ENCODE measurements around the gene FOXN1. TPM values are rescaled to one million over a fixed set of nuclear protein-coding genes. Genes with fewer than 3 reads are reported as not detected.

The FOXN1 gene
- total RNA-seq, 2 experiments from 2014 or later: not detected

DNA sequence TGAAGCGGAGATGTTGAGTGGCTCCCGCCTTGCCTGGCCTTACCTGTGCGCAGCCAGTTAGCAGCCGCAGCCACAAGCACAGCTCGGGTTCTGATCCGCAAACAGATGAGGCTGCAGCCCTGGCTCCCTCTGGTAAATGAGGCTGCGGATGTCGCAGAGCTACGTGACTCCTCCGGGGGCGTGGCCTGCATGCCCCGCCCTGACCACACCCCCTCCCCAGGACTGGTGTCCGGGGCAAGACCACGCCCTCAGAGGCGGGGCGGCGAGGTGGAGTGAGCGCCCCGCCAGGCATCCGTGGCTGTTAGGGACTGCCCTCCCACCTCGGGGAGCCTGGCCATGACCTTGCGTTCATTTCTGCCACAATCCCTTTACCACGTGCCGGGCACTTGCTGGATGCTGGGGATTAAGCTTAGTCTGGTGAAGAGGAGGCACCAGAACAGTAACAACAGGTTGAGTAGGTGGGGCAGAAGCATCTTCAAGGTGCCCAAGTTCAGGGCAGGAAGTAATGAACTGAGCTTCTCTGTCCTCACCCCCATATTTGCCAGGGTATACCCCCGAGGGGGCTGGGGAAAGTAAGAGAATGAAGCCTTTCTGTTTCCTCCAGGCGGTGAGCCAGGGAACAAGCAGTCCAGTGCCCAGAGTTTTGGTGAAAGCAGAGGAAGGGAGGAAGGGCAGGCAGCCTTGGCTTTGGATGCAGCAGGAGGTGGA, 70.8 kb downstream of the FOXN1 start, which contains the start of gene ALDOC:
TSS of gene ALDOC (minus strand) at position 138 of the 708 bp plus-strand sequence. CDS start 1,363 bp downstream, outside the sequence.
- Mint-ChIP-seq H3K36me3 (peaks cover 38% of the 10 kb centered on the region), H3K4me3 (peak within 1 kb of the TSS; percentile 78), H3K27ac (peak within 1 kb of the TSS; percentile 81), H3K27me3 (no peaks in the 10 kb centered on the region), H3K4me1 (ENCODE audit: low read depth) (peaks cover 47% of the 10 kb centered on the region), H3K9me3 (no peaks in the 10 kb centered on the region)
- DNase-seq: peak; percentile 98
- CTCF ChIA-PET: interaction anchor here (1.0 to 3.8 kb wide), 3 partner anchors 21 to 70 kb away, joined by 5 to 20 read pairs (median 7); no protein-coding TSS in a partner anchor
- intact Hi-C loops (cut with micrococcal nuclease): no loop called here
- POLR2A ChIA-PET: interaction anchor here (0.9 to 1.4 kb wide), 5 partner anchors 9 to 29 kb away, joined by 3 to 13 read pairs (median 4); partner anchors contain the start of gene SPAG5

DNA sequence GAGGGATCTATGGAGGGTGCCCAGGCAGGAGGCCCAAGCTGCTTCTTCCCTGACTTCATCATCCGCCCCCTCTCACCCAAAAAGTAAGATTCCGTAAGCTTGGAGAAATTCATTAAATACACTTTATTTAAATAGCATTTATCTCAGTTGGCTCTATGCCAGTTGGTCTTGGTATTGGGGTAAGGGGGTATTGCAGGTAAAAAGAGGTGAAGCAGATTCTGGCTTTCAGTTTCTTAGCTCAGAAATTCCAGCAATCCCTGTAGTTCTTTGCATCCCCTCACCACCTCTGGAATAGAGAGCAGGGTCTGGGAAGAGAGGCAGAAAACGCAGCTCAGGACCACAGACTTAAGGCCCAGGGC, 71.3 kb downstream of the FOXN1 start:
- Mint-ChIP-seq H3K27me3 (no peaks in the 10 kb centered on the region), H3K4me1 (ENCODE audit: low read depth) (peaks cover 42% of the 10 kb centered on the region), H3K9me3 (no peaks in the 10 kb centered on the region), H3K4me3 (no peak overlapping the region), H3K27ac (no peak overlapping the region), H3K36me3 (peaks cover 38% of the 10 kb centered on the region)
- ChIA-PET POLR2A (interaction anchor here (0.9 to 1.4 kb wide), 4 partner anchors 8 to 22 kb away, joined by 3 to 13 read pairs (median 4); partner anchors contain the start of gene SPAG5), CTCF (interaction anchor here (3.8 kb wide), 1 partner anchor 29 kb away, joined by 20 read pairs; no protein-coding TSS in a partner anchor)
- DNase-seq: no peak
- intact Hi-C loops (cut with micrococcal nuclease): no loop called here

DNA sequence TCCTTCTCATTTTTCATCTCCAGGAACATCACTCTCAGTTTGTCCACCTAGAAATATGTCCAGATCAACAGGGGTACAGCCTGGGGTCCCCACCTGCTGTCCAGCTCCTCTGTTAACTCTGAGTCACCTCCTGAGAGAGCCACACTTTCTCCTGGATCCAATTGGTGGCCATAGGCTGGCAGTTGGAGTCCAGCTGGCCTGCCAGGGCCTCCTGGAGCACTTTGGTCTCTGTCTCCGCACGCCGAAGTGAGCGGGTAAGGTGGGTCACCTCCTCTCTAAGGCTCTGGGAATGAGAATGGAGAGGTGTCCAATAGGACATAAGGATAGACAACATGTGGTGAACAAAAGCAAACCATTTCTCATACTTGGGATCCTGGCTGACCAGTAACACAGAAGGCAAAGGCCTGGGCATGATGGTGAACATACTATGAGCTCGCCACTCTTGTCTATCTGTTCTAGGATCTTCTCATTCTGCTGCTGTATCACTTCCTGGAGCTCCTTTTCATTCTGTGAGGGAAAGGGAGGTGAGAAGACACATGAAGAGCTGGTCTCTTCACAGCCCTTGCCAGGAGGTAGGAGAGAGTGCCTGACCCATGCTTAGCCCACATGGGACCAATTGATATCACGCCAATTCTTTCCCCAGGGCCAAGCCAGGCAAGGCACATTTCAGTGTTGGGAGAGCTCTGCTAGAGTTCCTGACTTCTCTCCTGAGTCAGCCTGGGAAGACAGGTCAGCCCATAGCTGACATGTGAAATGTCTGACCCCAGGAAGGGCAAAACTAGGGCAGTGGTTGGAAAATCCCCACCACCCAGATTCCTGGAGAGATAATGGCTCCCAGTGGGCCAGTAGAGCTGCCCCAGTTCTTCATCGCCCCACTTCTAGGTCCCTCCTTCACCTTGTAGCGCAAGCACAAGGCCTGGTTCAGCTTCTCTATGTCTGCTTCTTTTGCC, 72.4 kb downstream of the FOXN1 start:
- ChIA-PET CTCF (interaction anchor here (0.9 to 3.8 kb wide), 3 partner anchors 8 to 83 kb away, joined by 4 to 20 read pairs (median 8); no protein-coding TSS in a partner anchor), POLR2A (interaction anchor here (0.5 to 1.4 kb wide), 6 partner anchors 8 to 130 kb away, joined by 3 to 7 read pairs (median 3); no protein-coding TSS in a partner anchor)
- Mint-ChIP-seq H3K27me3 (no peaks in the 10 kb centered on the region), H3K36me3 (peaks cover 38% of the 10 kb centered on the region), H3K4me1 (ENCODE audit: low read depth) (peaks cover 35% of the 10 kb centered on the region), H3K27ac (peak overlapping the region; percentile 84), H3K4me3 (peak overlapping the region; percentile 20), H3K9me3 (no peaks in the 10 kb centered on the region)
- DNase-seq: no peak
- intact Hi-C loops (cut with micrococcal nuclease): loop anchor here (1.0 kb wide), 3 partner anchors 8 to 29 kb away; partner anchors contain the start of gene SPAG5

DNA sequence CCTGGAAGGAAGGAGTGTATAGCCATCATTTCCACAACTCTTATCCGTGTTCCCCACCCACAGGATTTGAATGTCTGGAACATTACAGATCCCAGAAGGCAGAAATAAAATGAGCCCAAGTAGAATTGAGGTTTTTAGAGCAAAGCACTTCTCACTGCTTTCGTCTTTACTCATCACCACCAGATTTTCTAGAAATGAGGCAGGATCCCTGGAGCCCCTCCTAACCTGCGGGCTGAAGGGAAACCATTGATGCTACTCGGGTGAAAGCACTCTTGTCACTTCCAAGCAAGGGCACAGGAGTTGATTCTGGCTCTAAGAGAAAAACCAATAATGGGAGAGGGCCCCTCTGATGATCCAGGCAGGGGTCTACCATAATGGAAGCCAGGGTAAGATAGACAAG, 73.4 kb downstream of the FOXN1 start:
- H3K4me3 Mint-ChIP-seq: no peak overlapping the region
- intact Hi-C loops (cut with micrococcal nuclease): loop anchor here (1.0 kb wide), 3 partner anchors 9 to 30 kb away; partner anchors contain the start of gene SPAG5
- H3K4me1 Mint-ChIP-seq (ENCODE audit: low read depth): peaks cover 35% of the 10 kb centered on the region
- peak; percentile 77 for DNase-seq
- ChIA-PET CTCF (interaction anchor here (1.7 to 3.8 kb wide), 2 partner anchors 9 to 31 kb away, joined by 8 to 20 read pairs; no protein-coding TSS in a partner anchor), POLR2A (interaction anchor here (0.6 to 1.1 kb wide), 4 partner anchors 9 to 20 kb away, joined by 3 to 7 read pairs (median 4); no protein-coding TSS in a partner anchor)
- H3K36me3 Mint-ChIP-seq: peaks cover 38% of the 10 kb centered on the region
- peak overlapping the region; percentile 84 for H3K27ac Mint-ChIP-seq
- no peaks in the 10 kb centered on the region for H3K27me3 Mint-ChIP-seq
- no peaks in the 10 kb centered on the region for H3K9me3 Mint-ChIP-seq

DNA sequence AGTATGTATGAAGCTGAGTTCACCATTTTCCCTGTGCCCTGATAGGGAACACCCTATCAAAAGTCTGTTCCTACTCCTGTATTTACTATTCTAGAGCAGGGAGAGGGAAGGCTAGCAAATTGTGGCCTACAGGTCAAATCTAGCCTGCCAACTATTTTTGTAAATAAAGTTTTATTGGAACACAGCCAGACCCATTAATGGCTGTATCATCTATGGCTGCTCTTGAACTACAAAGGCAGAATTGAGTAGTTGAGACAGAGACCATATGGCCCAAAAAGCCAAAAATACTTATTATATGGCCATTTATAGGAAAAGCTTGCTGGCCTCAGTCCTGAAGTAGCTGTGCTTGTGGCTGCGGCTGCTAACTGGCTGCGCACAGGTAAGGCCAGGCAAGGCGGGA, 74.8 kb downstream of the FOXN1 start:
- Mint-ChIP-seq H3K27me3 (no peaks in the 10 kb centered on the region), H3K9me3 (no peaks in the 10 kb centered on the region), H3K4me1 (ENCODE audit: low read depth) (peaks cover 32% of the 10 kb centered on the region), H3K4me3 (no peak overlapping the region), H3K36me3 (peaks cover 44% of the 10 kb centered on the region), H3K27ac (no peak overlapping the region)
- intact Hi-C loops (cut with micrococcal nuclease): no loop called here
- POLR2A ChIA-PET: interaction anchor here (1.1 kb wide), 1 partner anchor 9 kb away, joined by 4 read pairs; no protein-coding TSS in a partner anchor
- no peak for DNase-seq
- CTCF ChIA-PET: no interaction called here

DNA sequence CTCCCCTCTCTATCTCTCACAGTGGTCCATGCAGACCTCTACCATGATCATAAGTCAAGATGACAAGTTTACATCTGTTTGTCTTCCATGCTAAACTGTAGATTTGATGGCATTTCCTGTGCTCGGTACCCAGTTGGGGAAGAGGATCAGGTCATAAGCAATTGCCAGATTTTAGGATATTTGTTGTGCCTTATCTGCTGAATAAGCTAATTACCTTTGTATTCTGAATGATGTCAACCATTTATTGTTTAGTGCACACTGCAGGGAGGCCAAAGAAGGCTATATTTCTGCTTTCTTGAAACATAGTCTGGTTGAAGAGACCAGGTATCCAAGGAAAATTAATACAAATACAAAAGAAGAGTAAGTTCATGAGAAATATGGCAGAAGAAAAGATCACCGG, 76.4 kb downstream of the FOXN1 start:
- Mint-ChIP-seq H3K27me3 (no peaks in the 10 kb centered on the region), H3K9me3 (no peaks in the 10 kb centered on the region), H3K4me3 (no peak overlapping the region), H3K36me3 (peaks cover 44% of the 10 kb centered on the region), H3K4me1 (ENCODE audit: low read depth) (peaks cover 23% of the 10 kb centered on the region), H3K27ac (no peak overlapping the region)
- no peak for DNase-seq
- ChIA-PET CTCF (no interaction called here), POLR2A (interaction anchor here (0.7 to 1.4 kb wide), 2 partner anchors 16 to 1714 kb away, joined by 3 to 4 read pairs; partner anchors contain the start of gene SPAG5)
- intact Hi-C loops (cut with micrococcal nuclease): no loop called here

DNA sequence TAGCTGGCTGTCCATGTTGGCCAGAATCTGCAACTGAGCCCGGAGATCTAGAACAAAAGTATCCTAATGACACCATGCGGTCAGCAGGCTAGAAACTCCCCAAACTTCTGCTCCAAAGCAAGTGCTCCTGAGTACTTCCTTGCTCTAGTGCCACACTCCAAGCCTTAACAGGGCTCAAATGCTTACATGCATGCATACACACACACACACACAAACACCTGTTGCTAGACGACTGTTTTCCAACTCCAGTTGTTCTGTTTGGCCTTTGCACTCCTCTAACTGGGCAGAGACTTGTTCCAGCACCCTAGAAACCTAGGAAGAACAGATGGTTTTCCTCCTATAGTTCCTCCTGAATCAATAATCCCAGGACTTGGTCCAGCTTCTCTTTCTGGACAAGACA, 78.3 kb downstream of the FOXN1 start:
- Mint-ChIP-seq H3K36me3 (peaks cover 41% of the 10 kb centered on the region), H3K27me3 (no peaks in the 10 kb centered on the region), H3K4me3 (no peak overlapping the region), H3K27ac (no peak overlapping the region), H3K4me1 (ENCODE audit: low read depth) (peaks cover 14% of the 10 kb centered on the region), H3K9me3 (no peaks in the 10 kb centered on the region)
- DNase-seq: no peak
- ChIA-PET POLR2A (interaction anchor here (0.8 kb wide), 1 partner anchor 10 kb away, joined by 3 read pairs; no protein-coding TSS in a partner anchor), CTCF (interaction anchor here (1.1 to 1.2 kb wide), 2 partner anchors 29 to 63 kb away, joined by 3 read pairs; no protein-coding TSS in a partner anchor)
- intact Hi-C loops (cut with micrococcal nuclease): no loop called here

DNA sequence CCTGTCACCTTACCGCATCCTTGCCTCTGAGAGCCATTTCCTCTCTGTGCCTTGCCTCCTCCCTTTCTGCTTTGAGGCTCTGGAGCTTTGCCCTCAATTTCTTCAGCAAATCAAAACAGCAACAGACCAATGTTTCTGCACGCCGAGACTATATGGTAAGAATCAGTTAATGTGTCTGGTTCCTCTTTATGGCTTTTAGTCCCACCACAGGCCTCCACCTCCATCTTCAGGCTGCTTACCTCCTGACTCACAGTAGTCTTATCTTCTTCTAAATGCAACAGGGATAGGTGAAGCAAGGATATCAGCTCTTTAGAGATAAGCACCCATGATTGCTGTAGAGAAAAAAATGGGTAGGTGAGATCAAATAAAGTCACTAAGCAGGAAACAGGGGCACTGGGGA, 79.7 kb downstream of the FOXN1 start:
- H3K4me3 Mint-ChIP-seq: no peak overlapping the region
- H3K27me3 Mint-ChIP-seq: no peaks in the 10 kb centered on the region
- DNase-seq: no peak
- H3K9me3 Mint-ChIP-seq: no peaks in the 10 kb centered on the region
- POLR2A ChIA-PET: interaction anchor here (1.0 kb wide), 1 partner anchor 9 kb away, joined by 3 read pairs; the partner anchor contains the start of gene ALDOC
- H3K27ac Mint-ChIP-seq: no peak overlapping the region
- CTCF ChIA-PET: no interaction called here
- no peaks in the 10 kb centered on the region for H3K4me1 Mint-ChIP-seq (ENCODE audit: low read depth)
- intact Hi-C loops (cut with micrococcal nuclease): no loop called here
- H3K36me3 Mint-ChIP-seq: peaks cover 32% of the 10 kb centered on the region

Other genes with a start within 250 kb of the FOXN1 start
- 10 to 100 TPM; 27.1 to 29.8 TPM for gene TMEM97, start 187.1 kb upstream of the FOXN1 start, total RNA-seq
- 10 to 100 TPM; 20.3 to 20.6 TPM for gene IFT20, start 170.9 kb upstream of the FOXN1 start, total RNA-seq
- gene TNFAIP1, start 170.6 kb upstream of the FOXN1 start, total RNA-seq: 10 to 100 TPM; 24.4 to 27.3 TPM
- 10 to 100 TPM; 73.8 to 76.4 TPM for gene POLDIP2, start 148.8 kb upstream of the FOXN1 start, total RNA-seq
- gene SEBOX, start 141.1 kb upstream of the FOXN1 start, total RNA-seq: not detected
- gene VTN, start 136.0 kb upstream of the FOXN1 start, total RNA-seq: not detected
- 10 to 100 TPM; 16.5 to 18.3 TPM for gene SARM1, start 134.7 kb upstream of the FOXN1 start, total RNA-seq
- gene SLC46A1, start 100.1 kb upstream of the FOXN1 start, total RNA-seq: 1 to 10 TPM; 2.3 to 2.9 TPM
- gene SLC13A2, start 32.7 kb upstream of the FOXN1 start, total RNA-seq: not detected
- gene UNC119, start 46.3 kb downstream of the FOXN1 start, total RNA-seq: 10 to 100 TPM; 38.0 to 42.0 TPM
- 10 to 100 TPM; 36.6 to 38.6 TPM for gene PIGS, start 65.2 kb downstream of the FOXN1 start, total RNA-seq
- 10 to 100 TPM; 75.2 to 77.3 TPM for gene ALDOC, start 70.5 kb downstream of the FOXN1 start, total RNA-seq
- 100 to 1,000 TPM; 153 to 159 TPM for gene SPAG5, start 92.7 kb downstream of the FOXN1 start, total RNA-seq
- 10 to 100 TPM; 14.2 to 17.5 TPM for gene RSKR, start 107.8 kb downstream of the FOXN1 start, total RNA-seq
- 100 to 1,000 TPM; 127 to 133 TPM for gene BLTP2, start 138.8 kb downstream of the FOXN1 start, total RNA-seq
- gene SDF2, start 155.6 kb downstream of the FOXN1 start, total RNA-seq: 10 to 100 TPM; 38.4 to 43.5 TPM
- 10 to 100 TPM; 59.4 to 65.9 TPM for gene SUPT6H, start 155.9 kb downstream of the FOXN1 start, total RNA-seq
- gene PROCA1, start 205.5 kb downstream of the FOXN1 start, total RNA-seq: 1 to 10 TPM; 4.5 TPM
- gene RAB34, start 211.5 kb downstream of the FOXN1 start, total RNA-seq: 1 to 10 TPM; 4.9 to 6.6 TPM
- gene RPL23A, start 213.6 kb downstream of the FOXN1 start, total RNA-seq: 1,000 to 10,000 TPM; 2,357 to 2,419 TPM
- 1 to 10 TPM; 9.1 to 9.5 TPM for gene TLCD1, start 219.9 kb downstream of the FOXN1 start, total RNA-seq
- 1 to 10 TPM; 3.4 to 4.0 TPM for gene NEK8, start 222.4 kb downstream of the FOXN1 start, total RNA-seq
- 10 to 100 TPM; 83.0 to 83.9 TPM for gene TRAF4, start 237.7 kb downstream of the FOXN1 start, total RNA-seq

All from activated CD4-positive, alpha-beta memory T cell treated with anti-CD3 and anti-CD28 coated beads for 36 hours (primary cell).